Gastrocnemius medialis (tissue), 4 donors: Measurements from ENCODE around the gene PTPN6.

Source experiments
- POLR2A ChIP-seq, 2 donors: fragments of 450-650 bp; IDR thresholded peaks; one replicate each; pipeline ENCODE4 v1.6.1; 2017; ENCODE audit warnings: antibody characterized with exemption in 2 of 2, mild to moderate bottlenecking in 2 of 2, moderate library complexity in 2 of 2
- TF ChIP-seq, protein P1 (sequence below), 5 experiments: fragments of 450-650 bp in 3 of 5; fragments of 200-600 bp in 2 of 5; sonication (generic) in 2 of 5; IDR thresholded peaks in 4 of 5; conservative IDR thresholded peaks in 1 of 5; 1 replicate in 4 of 5; 2 replicates in 1 of 5; pipeline ENCODE4 v1.5.1; 2016 to 2019; ENCODE audit warnings: antibody characterized with exemption in 5 of 5, mild to moderate bottlenecking in 3 of 5, moderate library complexity in 3 of 5

DNA sequence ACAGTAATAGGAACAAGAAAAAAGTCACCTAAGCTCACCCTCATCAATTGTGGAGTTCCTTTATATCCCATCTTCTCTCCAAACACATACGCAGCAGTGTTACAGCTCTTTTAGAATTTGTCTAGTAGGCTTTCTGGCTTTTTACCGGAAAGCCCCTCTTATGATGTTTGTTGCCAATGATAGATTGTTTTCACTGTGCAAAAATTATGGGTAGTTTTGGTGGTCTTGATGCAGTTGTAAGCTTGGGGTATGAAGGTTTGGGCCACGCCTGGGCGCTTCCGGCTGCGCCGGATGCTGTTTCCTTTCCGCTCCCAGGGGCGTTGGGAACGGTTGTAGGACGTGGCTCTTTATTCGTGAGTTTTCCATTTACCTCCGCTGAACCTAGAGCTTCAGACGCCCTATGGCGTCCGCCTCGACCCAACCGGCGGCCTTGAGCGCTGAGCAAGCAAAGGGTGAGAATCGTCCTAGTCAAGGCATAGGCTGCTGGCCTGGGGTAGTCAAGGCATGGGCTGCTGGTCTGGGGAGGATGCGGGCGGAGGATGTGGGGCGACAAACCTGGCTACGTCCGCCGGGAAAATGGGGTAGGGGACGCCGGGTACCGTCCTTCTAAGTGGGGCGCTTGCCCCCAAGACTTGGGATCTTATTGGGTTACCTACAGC, 7.3 kb upstream of the PTPN6 start, which contains the start of the genes C12orf57 and RNU7-1:
- TF ChIP-seq, protein P1, sequence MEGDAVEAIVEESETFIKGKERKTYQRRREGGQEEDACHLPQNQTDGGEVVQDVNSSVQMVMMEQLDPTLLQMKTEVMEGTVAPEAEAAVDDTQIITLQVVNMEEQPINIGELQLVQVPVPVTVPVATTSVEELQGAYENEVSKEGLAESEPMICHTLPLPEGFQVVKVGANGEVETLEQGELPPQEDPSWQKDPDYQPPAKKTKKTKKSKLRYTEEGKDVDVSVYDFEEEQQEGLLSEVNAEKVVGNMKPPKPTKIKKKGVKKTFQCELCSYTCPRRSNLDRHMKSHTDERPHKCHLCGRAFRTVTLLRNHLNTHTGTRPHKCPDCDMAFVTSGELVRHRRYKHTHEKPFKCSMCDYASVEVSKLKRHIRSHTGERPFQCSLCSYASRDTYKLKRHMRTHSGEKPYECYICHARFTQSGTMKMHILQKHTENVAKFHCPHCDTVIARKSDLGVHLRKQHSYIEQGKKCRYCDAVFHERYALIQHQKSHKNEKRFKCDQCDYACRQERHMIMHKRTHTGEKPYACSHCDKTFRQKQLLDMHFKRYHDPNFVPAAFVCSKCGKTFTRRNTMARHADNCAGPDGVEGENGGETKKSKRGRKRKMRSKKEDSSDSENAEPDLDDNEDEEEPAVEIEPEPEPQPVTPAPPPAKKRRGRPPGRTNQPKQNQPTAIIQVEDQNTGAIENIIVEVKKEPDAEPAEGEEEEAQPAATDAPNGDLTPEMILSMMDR (IDR thresholded peaks at IDR 0.05 in 4 of 5, conservative IDR thresholded peaks at IDR 0.05 in 1 of 5) = no peak
- TF ChIP-seq POLR2A (IDR thresholded peaks at IDR 0.05) = peak; percentile 79 to 90
